Common myeloid progenitor, CD34-positive (primary cell): ENCODE measurements around the gene NPNT.

ENCODE experiments used
- CTCF ChIA-PET: fragments of 350-600 bp; sonication (Branson Sonifier 250); formaldehyde crosslinking; loops from one replicate; lab custom pipeline; 2021; ENCODE audit warnings: antibody characterized with exemption; lab: Charles Lee
- POLR2A ChIA-PET: fragments of 350-600 bp; sonication (Branson Sonifier 250); formaldehyde crosslinking; loops from one replicate; lab custom pipeline; 2021; ENCODE audit warnings: antibody characterized with exemption; lab: Charles Lee
- DNase-seq, 3 donors: peaks; one replicate each; pipeline versions ENCODE4 v3.0.0 to v3.0.0-alpha.2; 2013
- H3K27ac ChIP-seq, 2 experiments: 1 replicate in 1 of 2; 2 replicates in 1 of 2; pipeline ENCODE4 v1.7.0; 2013; ENCODE audit warnings: inconsistent platforms in 2 of 2, low read length in 2 of 2, mild to moderate bottlenecking in 2 of 2, low read depth in 1 of 2, moderate library complexity in 1 of 2; ENCODE audit not compliant: severe bottlenecking in 2 of 2, insufficient read depth in 1 of 2, poor library complexity in 1 of 2
- H3K27me3 ChIP-seq, 5 experiments: replicated peaks in 2 of 5; 1 replicate in 3 of 5; 2 replicates in 2 of 5; pipeline versions ENCODE4 v1.6.1 to v1.7.0; 2013; ENCODE audit warnings: low read length in 4 of 5, mild to moderate bottlenecking in 2 of 5, moderate library complexity in 2 of 5, inconsistent platforms in 1 of 5; ENCODE audit not compliant: insufficient read depth in 5 of 5, control insufficient read depth in 4 of 5
- H3K36me3 ChIP-seq, 4 experiments: 1 replicate in 2 of 4; 2 replicates in 2 of 4; pipeline versions ENCODE4 v1.6.1 to v1.7.0; 2013; ENCODE audit warnings: low read length in 3 of 4, control low read depth in 1 of 4, mild to moderate bottlenecking in 1 of 4; ENCODE audit not compliant: control insufficient read depth in 4 of 4, insufficient read depth in 4 of 4
- H3K4me1 ChIP-seq, 4 experiments: 1 replicate in 3 of 4; 2 replicates in 1 of 4; pipeline versions ENCODE4 v1.6.1 to v1.7.1; 2013; ENCODE audit warnings: low read length in 3 of 4, mild to moderate bottlenecking in 3 of 4, control low read depth in 1 of 4, inconsistent platforms in 1 of 4, moderate library complexity in 1 of 4; ENCODE audit not compliant: control insufficient read depth in 4 of 4, insufficient read depth in 4 of 4; ENCODE audit errors: control extremely low read depth in 1 of 4
- H3K4me3 ChIP-seq, 7 experiments: 1 replicate in 4 of 7; 2 replicates in 3 of 7; pipeline versions ENCODE4 v1.5.1 to v1.7.0; 2013; ENCODE audit warnings: mild to moderate bottlenecking in 7 of 7, low read length in 6 of 7, moderate library complexity in 6 of 7, inconsistent platforms in 2 of 7, low read depth in 2 of 7, control low read depth in 1 of 7; ENCODE audit not compliant: insufficient read depth in 4 of 7, control insufficient read depth in 1 of 7; ENCODE audit errors: extremely low read depth in 1 of 7
- H3K9me3 ChIP-seq, 5 experiments: 1 replicate in 4 of 5; 2 replicates in 1 of 5; pipeline versions ENCODE4 v1.6.1 to v1.7.1; 2013; ENCODE audit warnings: low read length in 4 of 5, mild to moderate bottlenecking in 2 of 5, inconsistent platforms in 1 of 5, low read depth in 1 of 5, moderate library complexity in 1 of 5; ENCODE audit not compliant: control insufficient read depth in 4 of 5, insufficient read depth in 2 of 5; ENCODE audit errors: control extremely low read depth in 1 of 5
- WGBS: methylation state at CpG from one replicate; pipeline ENCODE4 v1.1.5; 2013; ENCODE audit not compliant: insufficient coverage; 5-methylcytosine and 5-hydroxymethylcytosine counted together

Gene NPNT

DNA sequence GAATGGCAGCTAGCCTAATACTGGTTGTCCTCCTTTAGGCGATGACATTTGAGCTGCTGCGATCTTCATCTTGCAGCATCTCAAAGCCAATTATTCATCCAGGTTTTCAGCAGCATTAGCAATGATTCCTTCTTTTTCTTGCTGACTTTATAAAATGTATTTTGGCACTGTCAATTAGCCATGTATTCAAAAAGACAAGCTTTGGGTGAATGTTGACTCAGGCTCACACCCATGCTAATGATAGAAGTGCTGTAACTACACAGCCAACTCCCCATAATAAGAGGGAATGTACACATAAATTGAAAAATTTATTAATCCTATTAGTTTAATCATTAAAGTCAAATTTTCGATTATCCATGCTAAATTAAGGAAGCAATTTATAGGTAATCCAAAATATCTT, 24.3 kb upstream of the NPNT start:
- 94% methylated on average over 2 of the region's 3 CpGs for WGBS
- POLR2A ChIA-PET: no interaction called here
- Histone ChIP-seq H3K4me1 (no peaks in the 10 kb centered on the region), H3K27me3 (peaks cover 0 to 9% (median 0%) of the 10 kb centered on the region in 5 experiments), H3K27ac (no peak overlapping the region), H3K36me3 (no peaks in the 10 kb centered on the region), H3K9me3 (no peaks in the 10 kb centered on the region), H3K4me3 (no peak overlapping the region)
- DNase-seq: no peak
- CTCF ChIA-PET: no interaction called here

DNA sequence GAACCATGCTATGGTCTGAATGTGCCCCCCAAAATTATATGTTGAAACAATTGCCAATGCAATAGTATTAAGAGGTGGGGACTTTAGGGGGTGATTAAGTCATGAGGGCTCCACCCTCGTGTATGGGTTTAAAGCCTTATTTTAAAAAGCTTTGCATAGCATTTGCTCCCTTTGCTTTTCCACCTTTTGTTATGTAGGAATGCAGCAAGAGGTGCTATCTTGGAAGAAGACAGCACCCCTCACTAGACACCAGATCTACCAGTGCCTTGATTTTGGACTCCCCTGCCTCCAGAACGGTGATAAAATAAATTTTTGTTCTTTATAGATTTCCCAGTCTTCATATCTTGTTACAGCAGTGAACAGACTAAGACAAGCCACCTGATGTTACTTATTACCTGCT, 23.3 kb upstream of the NPNT start:
- WGBS: 100% methylated on average over 1 of the region's 2 CpGs
- Histone ChIP-seq H3K4me1 (no peaks in the 10 kb centered on the region), H3K36me3 (no peaks in the 10 kb centered on the region), H3K4me3 (no peak overlapping the region), H3K9me3 (no peaks in the 10 kb centered on the region), H3K27me3 (peaks cover 0 to 9% (median 0%) of the 10 kb centered on the region in 5 experiments), H3K27ac (no peak overlapping the region)
- CTCF ChIA-PET: no interaction called here
- DNase-seq: no peak
- POLR2A ChIA-PET: no interaction called here

DNA sequence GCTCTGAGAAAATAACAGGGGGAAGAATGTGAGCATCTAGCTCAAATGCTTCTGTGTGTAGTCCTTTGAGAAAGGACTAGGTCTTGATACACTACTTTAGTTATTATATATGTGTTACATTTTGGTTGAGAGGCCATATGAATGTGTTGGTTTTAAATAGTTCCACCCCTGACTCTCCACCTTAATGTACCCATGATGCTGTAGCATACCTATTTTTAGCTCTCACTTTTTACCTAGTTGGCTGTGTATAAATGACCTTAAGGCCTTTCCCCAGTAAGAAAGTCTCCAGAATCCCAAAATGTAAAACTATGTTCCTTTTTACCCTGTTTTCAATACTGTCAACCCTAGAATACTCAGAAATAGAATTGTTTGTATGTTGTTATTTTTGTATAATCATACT, 20.0 kb upstream of the NPNT start:
- no peak for DNase-seq
- CTCF ChIA-PET: no interaction called here
- Histone ChIP-seq H3K4me3 (no peak overlapping the region), H3K27ac (no peak overlapping the region), H3K9me3 (peaks cover 0 to 3% (median 0%) of the 10 kb centered on the region in 5 experiments), H3K36me3 (no peaks in the 10 kb centered on the region), H3K27me3 (peaks cover 0 to 7% (median 0%) of the 10 kb centered on the region in 5 experiments), H3K4me1 (no peaks in the 10 kb centered on the region)
- POLR2A ChIA-PET: no interaction called here

DNA sequence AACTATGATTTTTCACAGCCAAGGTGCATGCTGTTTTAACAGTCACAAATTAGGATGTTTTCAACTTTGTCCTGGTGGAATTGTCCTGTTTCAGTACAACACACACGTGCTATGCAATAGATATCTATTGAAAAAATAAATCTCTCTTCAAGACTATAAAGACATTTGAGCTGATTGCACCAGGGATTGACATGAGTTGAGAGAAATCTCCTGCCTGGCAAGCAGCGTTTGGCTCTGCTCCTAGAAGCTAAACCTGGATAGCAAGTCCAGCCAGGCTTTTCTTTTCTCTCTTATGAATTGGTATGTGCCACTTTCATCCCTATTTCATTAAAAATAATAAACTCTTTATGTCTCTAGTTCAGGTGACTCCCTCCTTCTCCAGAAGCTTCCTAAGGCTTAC, 16.6 kb upstream of the NPNT start:
- Histone ChIP-seq H3K9me3 (peaks cover 0 to 3% (median 0%) of the 10 kb centered on the region in 5 experiments), H3K27ac (no peak overlapping the region), H3K27me3 (peaks cover 0 to 2% (median 0%) of the 10 kb centered on the region in 5 experiments), H3K36me3 (no peaks in the 10 kb centered on the region), H3K4me3 (no peak overlapping the region), H3K4me1 (no peaks in the 10 kb centered on the region)
- DNase-seq: no peak
- ChIA-PET POLR2A (no interaction called here), CTCF (no interaction called here)
- 100% methylated on average over 1 of the region's 2 CpGs for WGBS

DNA sequence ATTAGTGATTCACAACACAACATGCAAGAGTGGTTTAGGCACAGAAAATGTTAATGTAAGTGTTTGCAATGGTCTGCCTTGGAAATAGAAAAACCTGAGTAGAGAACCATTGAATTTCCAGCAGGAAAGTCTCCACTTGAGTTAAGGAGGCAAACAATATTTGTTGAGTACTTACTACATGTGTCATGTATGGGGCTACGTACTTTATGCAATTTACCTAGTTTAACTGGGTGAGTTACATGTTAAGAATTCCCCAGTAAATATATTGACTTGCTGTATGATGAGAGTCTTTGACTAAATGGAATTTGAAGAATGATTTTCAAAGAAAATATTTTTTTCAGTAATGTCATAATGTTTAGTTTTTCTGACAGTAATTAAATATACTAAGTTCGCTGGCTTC, 7.8 kb upstream of the NPNT start:
- ChIA-PET POLR2A (no interaction called here), CTCF (no interaction called here)
- DNase-seq: no peak
- Histone ChIP-seq H3K9me3 (no peaks in the 10 kb centered on the region), H3K27ac (no peak overlapping the region), H3K4me1 (no peaks in the 10 kb centered on the region), H3K27me3 (peaks cover 6 to 29% (median 9%) of the 10 kb centered on the region in 5 experiments), H3K36me3 (no peaks in the 10 kb centered on the region), H3K4me3 (no peak overlapping the region)
- WGBS: no CpG with 5 or more reads among the region's 2 CpGs

DNA sequence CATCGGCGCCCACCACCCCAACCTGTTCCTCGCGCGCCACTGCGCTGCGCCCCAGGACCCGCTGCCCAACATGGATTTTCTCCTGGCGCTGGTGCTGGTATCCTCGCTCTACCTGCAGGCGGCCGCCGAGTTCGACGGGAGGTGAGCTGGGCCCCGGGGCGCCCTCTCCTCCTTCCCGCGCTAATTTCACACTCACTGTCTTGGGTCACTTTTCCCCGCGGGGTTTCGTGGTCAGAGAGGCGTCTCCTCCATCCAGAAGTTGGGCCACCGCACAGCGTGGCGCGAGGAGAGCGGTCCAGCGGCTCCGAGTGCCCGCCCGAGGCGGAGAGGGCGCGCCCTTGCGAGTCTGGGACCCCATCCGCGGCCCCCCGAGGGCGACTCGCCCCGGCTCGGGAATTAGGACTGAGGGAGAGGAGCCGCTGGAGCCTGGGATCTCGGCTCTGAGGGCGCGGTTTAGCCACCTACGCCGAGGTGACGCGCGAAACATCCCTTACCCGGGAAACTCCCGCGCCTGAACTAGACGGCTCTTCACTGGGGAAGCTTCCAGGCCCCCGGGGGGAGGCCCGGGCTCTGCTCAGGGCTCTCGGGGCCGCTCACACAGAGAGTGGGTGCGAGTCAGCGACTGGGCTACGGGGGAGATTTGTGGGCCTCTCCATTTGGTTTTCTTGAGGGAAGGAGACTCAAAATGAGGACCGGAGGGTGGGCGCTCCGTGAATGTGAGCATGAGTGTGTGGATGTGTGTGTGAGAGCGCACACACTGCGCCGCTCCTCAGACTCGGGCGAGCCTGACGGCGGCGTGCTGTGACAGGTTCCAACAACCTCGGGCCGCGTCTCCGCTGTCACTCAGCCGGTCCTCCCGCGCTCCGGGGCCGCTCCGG, 551 bp downstream of the NPNT start:
- H3K27me3 ChIP-seq: peaks cover 20 to 98% (median 55%) of the 10 kb centered on the region in 5 experiments
- 1% methylated on average over 82 of the region's 84 CpGs for WGBS
- peak in 2 of 3 donors; percentile 32 to 48 for DNase-seq

DNA sequence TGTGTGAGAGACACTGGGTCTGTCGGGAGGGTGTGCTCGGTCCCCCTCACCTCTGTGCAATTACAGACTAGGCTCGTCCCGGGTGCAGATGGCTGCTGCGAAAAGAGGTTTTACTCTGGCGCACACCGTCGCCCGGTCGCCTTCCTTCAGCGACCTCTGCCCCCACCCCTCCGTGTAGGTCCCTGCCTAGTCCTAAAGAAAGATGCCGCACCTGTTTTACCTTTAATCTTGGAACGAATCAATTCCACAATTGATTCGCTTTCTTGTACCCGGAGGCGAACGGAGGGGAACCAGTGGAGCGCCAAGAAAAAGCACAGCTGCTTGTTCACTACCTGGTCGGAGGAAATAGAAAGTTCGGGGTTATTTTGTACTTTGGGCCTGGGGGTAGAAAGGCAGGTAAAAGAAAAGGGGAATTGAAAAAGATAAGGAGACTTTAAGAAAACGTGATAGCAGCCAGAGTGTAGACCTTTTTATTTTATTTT, 1.2 kb downstream of the NPNT start:
- DNase-seq: peak in 1 of 3 donors; percentile 14
- Histone ChIP-seq H3K27me3 (peaks cover 17 to 100% (median 55%) of the 10 kb centered on the region in 5 experiments), H3K27ac (no peak overlapping the region), H3K36me3 (no peaks in the 10 kb centered on the region), H3K4me1 (peaks cover 0 to 22% (median 19%) of the 10 kb centered on the region in 4 experiments), H3K4me3 (peak overlapping the region; percentile 8 to 68 (median 50)), H3K9me3 (peaks cover 0 to 2% (median 0%) of the 10 kb centered on the region in 5 experiments)
- CTCF ChIA-PET: no interaction called here
- POLR2A ChIA-PET: no interaction called here
- WGBS: 3% methylated on average over 21 of the region's 22 CpGs

More for the DNA sequence above, 551 bp downstream of the NPNT start:
- H3K27ac ChIP-seq: no peak overlapping the region
- peak overlapping the region; percentile 8 to 68 (median 50) for H3K4me3 ChIP-seq
- ChIA-PET CTCF (no interaction called here), POLR2A (no interaction called here)
- no peaks in the 10 kb centered on the region for H3K36me3 ChIP-seq
- H3K9me3 ChIP-seq: peaks cover 0 to 2% (median 0%) of the 10 kb centered on the region in 5 experiments
- peaks cover 0 to 22% (median 19%) of the 10 kb centered on the region in 4 experiments for H3K4me1 ChIP-seq
